HG03045 (cell line): ENCODE data around the gene MAPKAPK2.
A peak's percentile ranks its signal among the peaks of the same experiment; 100 is the strongest.

Source experiments
- ATAC-seq: cut with Tn5 transposase; IDR thresholded peaks from one replicate; pipeline ENCODE4 v1.9.1; 2021; ENCODE audit warnings: mild to moderate bottlenecking, moderate library complexity; ENCODE audit not compliant: unreplicated experiment

Gene MAPKAPK2

DNA sequence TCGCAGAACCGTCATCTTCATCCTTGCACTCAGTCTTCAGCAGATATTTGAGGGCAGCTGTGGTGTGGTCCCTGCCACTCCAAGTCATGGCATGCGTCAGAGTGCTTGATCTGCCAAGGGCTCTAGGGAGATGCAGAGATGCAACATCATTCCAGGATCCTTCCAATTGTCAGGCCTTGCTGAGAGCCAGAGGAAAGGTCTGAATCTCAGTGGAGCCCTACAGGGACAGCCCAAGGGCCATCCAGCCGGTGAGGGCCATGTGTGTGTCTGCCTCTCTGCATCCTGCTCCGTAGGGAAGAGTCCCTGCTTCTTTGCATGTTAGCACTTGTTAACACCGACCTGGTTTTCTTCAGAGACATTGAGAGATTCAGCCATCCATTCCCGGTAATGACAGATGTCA, 17.6 kb downstream of the MAPKAPK2 start:
- no peak for ATAC-seq

DNA sequence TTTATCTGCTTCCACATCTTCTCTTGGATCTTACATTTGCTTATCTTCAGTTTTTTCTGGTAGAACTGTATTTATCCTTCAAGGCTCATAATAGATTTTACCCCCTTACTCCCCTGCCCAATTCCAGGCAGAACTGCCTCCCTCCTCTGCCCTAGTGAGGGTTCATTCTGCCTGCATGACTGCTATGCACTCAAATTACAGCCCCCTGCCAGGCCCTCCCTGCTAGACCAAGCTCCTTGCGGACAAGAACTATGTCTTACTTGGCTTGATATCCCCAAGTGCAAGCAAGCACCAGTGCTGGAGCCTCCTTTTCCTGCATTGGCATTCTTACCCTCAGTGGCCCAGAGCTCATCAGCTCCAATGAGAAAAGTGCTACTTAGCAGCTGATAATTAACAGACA, 18.1 kb downstream of the MAPKAPK2 start:
- ATAC-seq = no peak

DNA sequence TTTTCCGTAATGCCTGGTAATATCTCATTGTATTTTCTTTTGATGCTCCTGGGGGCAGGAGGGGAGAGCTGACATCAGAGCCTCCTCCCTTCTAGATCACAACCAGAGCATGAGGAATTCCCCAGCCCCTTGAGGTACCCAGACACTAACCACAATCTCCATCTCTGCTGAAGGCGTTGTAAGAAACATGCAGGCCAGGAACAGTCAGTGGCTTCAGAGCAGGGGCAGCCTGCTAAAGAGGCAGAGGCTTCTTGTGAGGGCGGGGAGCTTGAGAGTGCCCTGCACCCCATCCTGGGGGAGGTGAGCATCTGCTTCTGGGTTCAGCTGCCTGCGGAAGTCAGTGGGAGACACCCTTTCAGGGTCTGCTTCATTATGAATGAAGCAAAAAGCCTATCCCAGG, 19.0 kb downstream of the MAPKAPK2 start:
- peak; percentile 55 for ATAC-seq

DNA sequence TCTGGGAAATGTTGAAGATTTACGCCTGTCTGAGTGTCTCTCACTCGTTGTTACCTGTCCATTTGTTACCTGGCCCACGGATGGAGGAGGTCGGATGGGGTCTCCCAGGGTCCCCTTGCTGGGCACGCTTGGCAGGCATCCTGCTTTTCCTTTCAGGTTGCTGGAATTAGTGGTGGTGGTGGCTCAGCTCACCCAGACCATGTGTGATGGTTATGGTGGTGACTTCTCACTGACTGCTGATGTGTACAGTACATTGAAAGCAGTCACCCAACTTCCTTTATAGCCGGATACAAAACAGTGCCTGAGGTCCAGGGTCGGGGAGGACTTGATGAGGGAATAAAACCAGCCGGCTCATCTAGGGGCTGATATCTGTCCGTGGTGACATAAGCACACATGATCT, 19.5 kb downstream of the MAPKAPK2 start:
- ATAC-seq = no peak

DNA sequence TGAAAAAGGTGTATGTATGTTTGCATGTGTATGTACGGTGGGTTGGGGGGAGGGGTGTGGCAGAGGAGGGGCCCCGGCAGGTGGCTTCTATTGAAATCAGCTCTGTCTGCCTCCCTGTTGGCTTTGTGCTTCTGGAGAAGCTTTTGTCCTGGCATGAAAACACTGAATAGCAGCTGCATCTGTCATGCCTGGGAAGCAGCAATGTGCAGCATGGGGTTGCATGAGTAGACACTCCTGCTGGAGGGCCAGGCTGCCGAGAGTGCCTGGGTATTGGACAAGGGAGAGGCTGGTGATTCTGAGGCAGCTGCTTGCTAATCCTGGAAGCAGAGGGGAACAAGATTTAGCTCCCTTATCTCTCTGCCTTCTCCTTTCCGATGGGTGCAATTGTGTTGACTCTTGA, 20.5 kb downstream of the MAPKAPK2 start:
- no peak for ATAC-seq

DNA sequence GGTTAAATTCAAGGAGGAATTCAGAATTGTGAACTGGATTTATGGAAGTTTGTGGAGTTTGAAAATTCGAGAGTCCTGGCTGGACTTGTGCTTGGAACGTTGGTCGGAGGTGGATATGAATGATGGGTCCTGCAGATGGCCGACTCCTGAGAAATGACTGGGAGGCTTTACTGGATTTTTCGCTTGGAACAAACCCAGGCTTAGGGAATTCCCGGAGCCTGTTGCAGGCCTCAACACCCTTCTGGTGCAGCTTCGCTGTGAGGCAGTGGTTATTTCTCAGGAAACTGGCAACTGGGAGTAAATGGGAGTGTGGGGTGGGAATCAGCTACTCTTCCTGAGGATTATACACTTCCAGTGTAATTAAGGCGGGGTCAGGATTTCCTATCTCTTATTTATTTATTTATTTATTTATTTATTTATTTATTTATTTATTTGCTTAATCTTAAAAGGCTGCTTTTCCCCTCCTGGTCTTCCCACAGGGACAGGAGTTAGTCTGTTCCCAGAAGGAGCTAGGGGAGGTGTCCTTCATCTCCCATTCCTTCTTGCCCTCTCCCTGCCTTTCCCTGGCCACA, 21.1 kb downstream of the MAPKAPK2 start:
- no peak for ATAC-seq

DNA sequence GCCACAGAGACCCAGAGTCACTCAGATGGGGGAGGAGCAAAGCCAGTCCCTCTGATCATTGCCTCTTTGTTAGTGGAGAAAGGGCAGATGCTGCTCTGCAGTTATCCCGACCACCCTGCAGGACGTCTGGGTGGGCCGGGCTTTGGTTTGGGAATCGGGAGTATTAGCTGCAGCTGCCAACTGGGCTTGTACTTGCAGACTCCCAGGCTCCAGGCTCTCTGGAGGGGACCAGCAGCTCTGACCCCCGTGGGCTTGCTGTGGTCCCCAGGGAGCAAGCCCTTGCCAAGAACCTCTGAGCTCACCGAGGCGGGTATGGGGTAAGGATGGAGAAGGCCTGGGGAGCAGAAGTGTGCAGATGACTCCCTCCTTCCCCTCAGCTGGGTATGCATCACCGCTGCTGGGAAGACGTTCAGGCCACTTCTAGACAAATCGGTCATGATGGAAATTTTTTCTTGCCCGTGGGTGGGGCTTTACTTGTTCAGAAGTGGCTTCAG, 21.6 kb downstream of the MAPKAPK2 start:
- ATAC-seq = no peak

DNA sequence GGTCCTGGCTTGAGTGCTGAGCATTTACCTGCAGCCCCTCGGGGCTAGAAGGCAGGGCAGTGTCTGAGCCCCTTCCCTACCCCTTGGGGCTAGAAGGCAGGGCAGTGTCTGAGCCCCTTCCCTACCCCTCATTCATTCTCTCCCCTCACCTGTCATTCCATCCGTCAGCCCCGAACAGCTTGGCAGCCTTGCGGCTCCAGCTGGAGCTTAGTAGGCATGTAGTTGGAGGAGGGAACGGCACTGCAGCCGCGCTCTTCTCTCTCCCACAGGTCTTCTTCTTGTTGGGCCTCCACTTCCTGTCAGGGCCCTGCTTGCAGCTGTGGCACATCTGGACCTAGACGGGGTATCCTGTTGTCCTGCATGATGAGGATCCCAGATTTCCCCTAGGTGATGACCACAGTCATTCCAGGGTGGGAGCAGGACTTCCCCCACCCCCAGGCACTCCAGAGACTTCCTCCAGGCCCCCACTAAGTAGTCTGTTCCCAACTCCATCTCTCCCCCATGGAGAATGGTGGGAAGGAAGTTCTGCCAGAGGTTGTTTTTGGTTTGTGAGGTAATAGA, 22.2 kb downstream of the MAPKAPK2 start:
- no peak for ATAC-seq

DNA sequence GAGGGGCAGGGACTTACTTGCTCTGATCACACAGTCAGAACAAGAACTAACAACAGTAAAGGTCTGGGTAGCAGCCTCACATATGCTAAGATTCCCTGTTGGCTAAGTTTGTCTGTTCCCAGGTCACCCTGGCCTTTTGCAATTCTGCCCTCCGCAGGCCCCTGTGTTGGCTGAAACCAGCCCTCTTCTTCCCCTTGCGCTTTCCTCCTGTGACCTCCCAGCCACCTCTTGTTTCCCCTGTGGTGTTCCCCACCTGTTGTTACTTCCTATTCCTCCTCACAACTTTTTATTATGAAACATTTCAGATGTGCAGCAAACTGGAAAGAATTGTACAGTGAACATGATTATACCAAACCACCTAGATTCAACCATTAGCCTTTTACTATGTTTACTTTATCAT, 23.4 kb downstream of the MAPKAPK2 start:
- no peak for ATAC-seq

DNA sequence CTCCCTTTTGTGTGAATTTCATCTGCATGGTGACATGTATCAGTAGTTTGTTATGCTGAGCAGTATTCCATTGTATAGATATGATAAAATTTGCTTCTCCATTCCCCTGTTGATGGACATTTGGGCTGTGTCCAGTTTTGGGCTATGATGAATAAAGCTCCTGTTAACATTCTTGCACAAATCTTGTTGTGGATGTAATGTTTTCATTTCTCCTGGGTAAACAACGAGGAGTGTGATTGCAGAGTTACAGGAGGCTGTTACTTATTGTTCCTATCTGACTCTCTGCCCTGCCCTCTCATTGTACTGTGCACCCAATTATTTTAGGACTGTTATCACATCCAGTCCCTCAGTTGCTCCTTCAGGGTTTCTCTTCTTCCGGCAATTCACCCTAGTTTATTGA, 24.2 kb downstream of the MAPKAPK2 start:
- no peak for ATAC-seq

DNA sequence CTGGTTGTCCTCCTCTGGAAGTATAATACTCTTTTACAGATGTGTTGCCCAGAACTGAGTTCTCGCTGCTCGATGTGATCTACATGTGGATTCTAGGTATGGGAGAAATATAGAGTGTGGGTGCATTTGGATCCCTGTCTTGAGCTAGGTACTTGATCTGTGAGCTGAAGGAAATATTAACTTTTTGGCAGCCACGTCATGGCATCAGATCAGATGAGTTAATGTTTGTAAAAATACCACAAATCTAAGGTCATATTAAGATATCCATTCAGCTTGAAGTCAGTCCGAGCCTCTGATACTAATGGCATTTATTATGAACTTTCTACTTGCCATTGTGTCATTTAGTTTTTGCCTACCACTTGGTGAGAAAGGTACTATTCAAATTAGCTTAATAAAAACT, 24.6 kb downstream of the MAPKAPK2 start:
- no peak for ATAC-seq

DNA sequence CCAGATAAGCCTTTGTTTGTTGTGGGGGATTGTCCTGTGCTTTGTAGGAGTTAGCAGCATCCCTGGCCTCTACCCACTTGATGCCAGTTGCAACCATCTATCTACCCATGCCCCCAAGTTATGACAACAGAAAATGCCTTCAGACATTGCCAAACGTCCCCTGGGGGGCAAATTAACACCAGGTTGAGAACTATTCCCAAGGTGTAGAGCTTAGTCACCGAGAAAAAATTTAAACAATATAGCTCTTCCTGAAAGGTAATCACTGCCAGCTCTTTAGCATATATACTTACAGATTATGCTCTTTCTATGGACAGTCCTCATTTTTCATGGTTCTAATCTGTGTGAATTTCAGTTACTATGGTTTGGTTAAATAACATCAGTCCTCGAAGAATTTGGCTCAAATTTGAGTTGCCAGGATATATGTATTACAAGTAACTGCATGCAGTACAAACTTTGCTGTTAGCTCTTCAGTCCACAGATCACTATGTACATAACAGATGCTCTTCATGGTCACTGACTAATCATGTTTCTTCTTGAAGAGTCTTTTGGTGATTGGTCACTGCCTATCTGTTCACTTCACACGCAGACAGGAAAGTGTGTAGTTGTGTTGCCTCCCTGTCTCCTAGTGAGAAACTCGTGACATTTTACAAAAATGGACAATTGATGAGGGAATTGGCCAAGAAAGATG, 25.2 kb downstream of the MAPKAPK2 start:
- ATAC-seq = no peak

DNA sequence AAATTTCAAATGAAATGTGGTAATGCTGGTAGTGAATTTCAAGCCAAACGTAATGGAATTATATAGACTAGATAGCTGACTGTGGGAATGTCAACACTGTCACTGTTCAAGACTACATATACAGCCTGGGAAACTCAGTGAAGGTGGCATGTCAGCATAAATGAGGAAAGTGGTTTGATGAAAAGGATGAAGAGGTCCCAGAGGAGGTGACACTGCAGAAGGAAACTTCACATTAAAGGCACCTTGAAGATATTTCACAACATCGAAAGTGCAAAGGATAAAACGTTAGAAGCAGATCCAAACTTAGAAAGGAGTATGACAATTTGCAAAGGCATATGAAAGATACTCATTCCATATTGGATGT, 25.7 kb downstream of the MAPKAPK2 start:
- ATAC-seq = no peak

DNA sequence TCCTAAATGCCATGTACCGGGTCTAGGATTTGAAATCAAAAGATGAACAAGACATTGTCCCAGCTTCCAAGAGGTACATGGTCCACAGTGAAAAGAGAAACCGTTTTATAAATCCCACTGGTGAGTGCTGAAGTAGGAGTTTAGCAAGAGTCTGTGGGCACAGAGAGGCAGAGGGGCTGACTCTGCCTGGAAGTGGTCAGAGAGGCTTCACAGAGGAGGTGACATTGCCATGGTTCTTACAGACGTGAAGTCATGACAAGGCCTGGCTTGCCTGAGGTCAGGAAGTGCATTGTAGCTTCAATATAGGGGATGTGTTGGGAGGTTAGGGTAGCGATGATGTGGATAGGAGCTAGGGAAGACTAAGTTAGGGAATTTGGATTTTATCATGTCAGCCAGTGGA, 28.4 kb downstream of the MAPKAPK2 start:
- no peak for ATAC-seq

DNA sequence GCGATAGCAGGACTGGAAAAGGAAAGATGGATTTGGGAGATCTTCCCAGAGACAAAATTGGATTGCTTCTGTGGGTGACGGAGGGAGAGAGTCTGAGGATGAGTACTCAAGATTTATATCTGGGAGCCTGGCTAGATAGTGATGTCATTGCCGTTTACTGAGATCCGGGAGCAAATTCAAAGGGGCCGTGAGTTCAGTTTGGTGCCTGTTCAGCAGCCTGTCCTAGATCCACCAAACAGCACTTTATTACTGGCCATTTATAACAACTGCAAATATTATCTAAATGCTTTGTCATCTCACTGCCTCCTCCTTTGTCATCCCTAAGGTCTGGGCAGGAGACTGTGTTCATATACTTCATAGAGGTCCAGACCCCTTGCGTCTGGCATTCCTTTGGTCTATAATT, 29.2 kb downstream of the MAPKAPK2 start:
- ATAC-seq = no peak

DNA sequence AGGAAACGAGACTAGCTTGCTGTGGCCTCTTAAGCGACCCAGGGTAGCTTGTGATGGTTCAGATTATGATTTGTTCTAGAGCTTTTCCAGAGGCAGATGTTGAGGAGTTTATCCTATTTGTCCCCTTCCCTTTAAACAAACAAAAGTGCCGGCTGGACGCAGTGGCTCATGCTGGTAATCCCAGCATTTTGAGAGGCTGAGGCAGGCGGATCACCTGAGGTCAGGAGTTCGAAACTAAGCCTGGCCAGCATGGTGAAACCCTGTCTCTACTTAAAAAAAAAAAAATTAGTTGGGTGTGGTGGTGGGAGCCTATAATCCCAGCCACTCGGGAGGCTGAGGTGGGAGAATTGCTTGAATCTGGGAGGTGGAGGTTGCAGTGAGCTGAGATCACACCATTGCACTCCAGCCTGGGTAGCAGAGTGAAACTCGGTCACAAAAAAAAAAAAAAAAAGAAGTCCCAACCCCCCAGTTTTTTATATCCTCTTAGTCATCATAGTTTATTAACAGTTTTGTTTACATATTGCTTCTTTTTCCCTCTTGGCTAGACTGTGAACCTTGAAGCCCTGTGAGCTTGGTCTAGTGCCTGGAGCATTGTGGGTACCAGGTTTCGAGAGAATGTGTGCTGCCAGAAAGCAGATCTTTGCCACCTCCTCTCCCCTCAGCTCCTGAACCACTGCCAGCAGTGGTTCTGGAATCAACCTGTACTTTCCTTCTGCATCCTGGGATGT, 29.8 kb downstream of the MAPKAPK2 start:
- ATAC-seq = no peak

DNA sequence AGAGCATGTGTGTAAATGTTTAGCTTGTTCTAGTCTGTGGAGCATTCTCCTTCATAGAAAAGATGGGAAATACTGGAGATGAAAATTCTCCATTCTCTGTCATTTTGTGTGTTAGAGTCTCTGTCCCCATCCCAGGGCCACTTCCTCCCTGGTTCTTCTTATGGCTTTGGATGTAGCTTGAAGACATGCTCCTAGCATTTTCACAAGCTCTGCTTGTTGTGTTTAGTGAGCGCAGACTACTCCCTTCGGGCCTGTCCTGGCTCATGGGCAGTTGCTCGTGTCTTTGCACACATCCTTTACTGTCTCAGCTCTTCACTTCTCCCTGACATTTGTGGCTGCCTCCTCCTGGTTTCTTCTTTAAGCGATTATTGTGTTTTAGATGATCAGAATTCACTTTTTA, 30.4 kb downstream of the MAPKAPK2 start:
- ATAC-seq = no peak

DNA sequence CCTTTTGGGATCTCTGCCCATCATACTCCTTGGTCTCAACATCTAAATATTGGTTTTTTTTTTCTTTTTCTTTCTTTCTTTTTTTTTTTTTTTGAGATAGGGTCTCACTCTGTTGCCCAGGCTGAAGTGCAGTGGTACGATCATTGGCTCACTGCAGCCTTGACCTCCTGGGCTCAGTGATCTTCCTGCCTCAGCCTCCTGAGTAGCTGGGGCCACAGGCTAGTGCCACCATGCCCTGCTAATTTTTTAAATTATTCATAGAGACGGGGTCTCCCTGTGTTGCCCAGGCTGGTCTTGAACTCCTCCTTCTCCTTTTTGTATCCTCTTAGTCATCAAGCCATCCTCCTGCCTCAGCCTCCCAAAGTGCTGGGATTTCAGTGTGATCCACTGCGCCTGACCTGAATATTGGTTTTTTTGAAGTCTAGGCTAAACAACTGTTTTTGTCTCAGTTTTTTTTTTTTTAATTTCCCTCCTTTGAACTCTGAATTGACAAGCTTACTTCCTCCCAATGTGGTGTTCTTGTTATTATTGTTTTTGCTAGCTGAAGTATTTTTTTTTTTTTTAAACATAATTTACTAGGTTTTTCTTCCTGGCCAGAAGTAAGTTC, 30.9 kb downstream of the MAPKAPK2 start:
- ATAC-seq = no peak

DNA sequence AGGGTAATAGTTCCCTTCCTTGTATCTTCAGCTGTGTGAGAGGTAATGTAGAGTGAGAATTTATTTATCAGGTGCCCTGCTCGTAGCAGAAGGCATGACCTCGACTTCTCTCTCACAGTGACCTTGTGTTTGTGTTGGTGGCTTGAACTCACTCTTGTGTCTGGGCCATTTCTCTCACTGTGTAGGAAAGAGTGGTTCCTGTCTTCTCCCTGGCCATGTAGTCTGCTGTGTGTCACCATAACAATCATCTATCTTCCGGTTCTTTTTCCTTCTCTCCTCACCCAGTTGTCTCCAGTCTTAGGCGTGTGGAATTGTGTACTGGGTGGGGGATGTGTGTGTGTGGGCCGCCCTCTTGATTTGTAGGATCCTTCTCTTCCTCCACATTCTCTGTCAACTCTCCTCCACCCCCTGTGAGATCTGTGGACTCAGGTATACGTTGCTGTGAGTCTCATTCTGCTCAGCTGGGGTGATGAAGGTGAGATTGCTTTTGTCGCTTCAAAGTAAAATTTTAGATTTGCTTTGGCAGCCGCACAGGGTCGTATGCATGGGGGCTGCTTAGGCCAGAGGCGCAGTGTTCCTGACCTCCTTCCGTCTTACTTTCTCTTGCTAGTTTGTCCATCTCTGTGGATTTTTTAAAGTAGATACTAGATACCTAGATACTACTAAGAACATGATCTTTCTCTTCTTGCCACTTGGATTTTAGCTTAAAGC, 31.6 kb downstream of the MAPKAPK2 start:
- ATAC-seq = no peak

DNA sequence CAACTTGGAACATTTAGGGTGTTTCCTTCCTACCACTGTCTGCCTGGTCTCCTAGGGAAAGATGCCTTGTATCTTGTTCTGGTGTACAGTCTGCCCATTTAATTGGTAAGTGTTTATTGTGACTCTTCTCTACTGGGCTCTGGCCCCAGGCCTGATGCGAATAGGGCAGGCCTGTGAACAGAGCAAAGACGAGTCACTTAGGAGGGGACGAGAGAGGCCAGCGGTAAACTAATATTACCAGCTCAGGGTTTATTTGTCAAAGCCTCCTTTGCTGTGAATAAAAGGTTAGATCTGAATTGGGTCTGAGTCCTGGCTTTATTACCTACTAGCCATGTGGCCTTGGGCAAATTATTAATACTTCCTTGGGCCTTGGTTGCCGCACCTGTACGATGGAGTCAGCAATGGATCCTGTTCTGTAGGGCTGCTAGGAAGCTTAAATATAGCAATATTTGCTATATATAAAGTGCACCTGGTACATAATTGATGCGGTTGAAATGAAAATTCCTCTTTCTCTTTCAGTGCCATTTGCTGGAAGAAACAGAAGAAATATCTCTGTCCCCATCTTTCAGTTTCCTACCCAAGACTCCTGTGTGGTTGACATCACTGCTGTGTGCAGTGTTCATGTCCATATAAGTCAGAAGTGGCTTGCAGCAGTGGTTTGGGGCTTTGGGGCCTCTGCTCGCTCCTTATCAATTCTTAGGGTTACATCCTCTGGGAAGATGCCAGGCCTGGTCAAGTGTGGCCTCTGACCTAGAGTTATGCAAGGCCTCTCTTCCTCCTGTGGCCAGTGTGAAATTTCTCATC, 32.4 kb downstream of the MAPKAPK2 start:
- ATAC-seq = peak; percentile 67
